Motor neuron (in vitro differentiated cells): ENCODE measurements around the gene ZCCHC7. TPM values are rescaled to one million over a fixed set of nuclear protein-coding genes. Genes with fewer than 3 reads are reported as not detected.
A peak's percentile ranks its signal among the peaks of the same experiment; 100 is the strongest.
"Not testable (repeated sequence)": the region's sequence is repeated elsewhere in the genome, so short reads cannot be mapped to it uniquely, and the experiment has no call there.

Experiments used
- ATAC-seq, 8 experiments: fragments of 200-7000 bp; cut with Tn5 transposase; replicated peaks in 6 of 8; 2 replicates each; pipeline ENCODE4 v1.8.0; 2021; ENCODE audit warnings: mild to moderate bottlenecking in 8 of 8, moderate library complexity in 8 of 8
- H3K27ac ChIP-seq, 2 donors: fragments of 250-450 bp; sonication (Bioruptor Pico); 2 replicates each; pipeline ENCODE4 v1.9.0; 2021; ENCODE audit warnings: antibody characterized with exemption in 2 of 2, mild to moderate bottlenecking in 2 of 2, moderate library complexity in 1 of 2
- H3K4me1 ChIP-seq, 2 donors: fragments of 250-450 bp; sonication (Bioruptor Pico); replicated peaks in 1 of 2; 2 replicates each; pipeline ENCODE4 v1.6.1; 2021; ENCODE audit warnings: antibody characterized with exemption in 2 of 2, mild to moderate bottlenecking in 2 of 2, moderate library complexity in 1 of 2
- H3K4me3 ChIP-seq, 5 donors: fragments of 250-450 bp; sonication (Bioruptor Pico); 2 replicates each; pipeline ENCODE4 v1.9.0; 2021; ENCODE audit warnings: antibody characterized with exemption in 5 of 5, mild to moderate bottlenecking in 5 of 5, moderate library complexity in 4 of 5
- WGBS, 10 experiments: fragments of 450-650 bp; shearing (Covaris generic); methylation state at CpG; one replicate each; pipeline ENCODE4 v1.0.0; 2022; 5-methylcytosine and 5-hydroxymethylcytosine counted together
- in situ Hi-C, 9 experiments: fragments of 400-800 bp; cut with MboI; loops; one replicate each; pipeline ENCODE4 v1.15.0; 2021; ENCODE audit warnings: low sequenced_read_pairs in 9 of 9, low pct_unique_long_range_greater_than_20kb in 2 of 9; ENCODE audit not compliant: unreplicated experiment in 9 of 9
- total RNA-seq, 8 experiments: library from RNA; unstranded; fragments of 300-600 nt; gene quantifications; 2 replicates each; pipeline versions ENCODE4 v1.2.3 to v1.2.4, GENCODE V29; 2022

Gene ZCCHC7
- total RNA-seq, 8 experiments from 2014 or later = 17.2 to 48.3 (median 25.3) TPM

DNA sequence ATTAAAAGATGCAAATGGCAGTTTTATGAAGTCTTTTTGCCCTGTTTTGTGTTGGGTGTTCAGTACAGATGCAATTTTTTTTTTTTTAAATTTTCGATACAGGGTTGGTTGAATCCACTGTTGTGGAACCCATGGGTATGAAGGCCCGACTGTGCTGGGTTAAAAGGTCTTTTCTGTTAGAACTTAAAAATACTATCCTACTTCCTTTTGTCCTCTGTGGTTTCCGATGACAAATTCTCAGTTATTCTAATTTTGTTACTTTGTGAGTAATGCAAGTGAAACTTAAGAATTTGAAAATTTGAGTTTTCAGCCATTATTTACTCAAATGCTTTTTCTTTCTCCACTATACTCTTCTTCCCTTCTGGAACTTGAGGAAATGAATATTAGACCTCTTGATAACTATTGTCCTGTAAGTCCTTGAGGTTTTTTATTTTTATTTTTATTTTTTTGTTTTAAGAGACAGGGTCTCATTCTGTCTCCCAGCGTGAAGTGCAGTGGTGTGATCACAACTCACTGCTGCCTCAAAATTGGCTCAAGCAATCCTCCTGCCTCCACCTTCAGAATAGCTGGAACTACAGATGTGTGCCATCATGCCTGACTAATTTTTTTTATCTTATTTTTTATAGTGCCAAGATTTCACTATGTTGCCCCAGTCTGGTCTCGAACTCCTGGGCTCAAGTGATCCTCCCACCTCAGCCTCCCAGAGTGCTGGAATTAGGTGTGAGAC lies 67.5 kb downstream of the ZCCHC7 start:
- no peak overlapping the region for H3K27ac ChIP-seq
- in situ Hi-C loops = no loop called here
- no peaks in the 10 kb centered on the region for H3K4me1 ChIP-seq
- no peak for ATAC-seq
- no peak overlapping the region for H3K4me3 ChIP-seq
- 56 to 100% (median 92%) methylated on average over 1 to 5 of the region's 5 CpGs for WGBS, 10 experiments

DNA sequence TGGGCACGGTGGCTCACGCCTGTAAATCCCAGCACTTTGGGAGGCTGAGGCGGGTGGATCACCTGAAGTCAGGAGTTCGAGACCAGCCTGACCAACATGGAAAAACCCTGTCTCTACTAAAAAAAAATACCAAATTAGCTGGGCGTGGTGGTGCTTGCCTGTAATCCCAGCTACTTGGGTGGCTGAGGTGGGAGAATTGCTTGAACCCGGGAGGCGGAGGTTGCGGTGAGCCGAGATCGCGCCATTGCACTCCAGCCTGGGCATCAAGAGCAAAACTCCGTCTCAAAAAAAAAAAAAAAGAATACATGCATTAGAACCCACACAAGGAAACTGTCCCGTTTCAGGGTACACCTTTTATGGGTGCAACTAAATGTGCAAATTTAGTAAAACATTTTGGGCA lies 70.4 kb downstream of the ZCCHC7 start:
- in situ Hi-C loops, H3K27ac ChIP-seq: not testable (repeated sequence)

DNA sequence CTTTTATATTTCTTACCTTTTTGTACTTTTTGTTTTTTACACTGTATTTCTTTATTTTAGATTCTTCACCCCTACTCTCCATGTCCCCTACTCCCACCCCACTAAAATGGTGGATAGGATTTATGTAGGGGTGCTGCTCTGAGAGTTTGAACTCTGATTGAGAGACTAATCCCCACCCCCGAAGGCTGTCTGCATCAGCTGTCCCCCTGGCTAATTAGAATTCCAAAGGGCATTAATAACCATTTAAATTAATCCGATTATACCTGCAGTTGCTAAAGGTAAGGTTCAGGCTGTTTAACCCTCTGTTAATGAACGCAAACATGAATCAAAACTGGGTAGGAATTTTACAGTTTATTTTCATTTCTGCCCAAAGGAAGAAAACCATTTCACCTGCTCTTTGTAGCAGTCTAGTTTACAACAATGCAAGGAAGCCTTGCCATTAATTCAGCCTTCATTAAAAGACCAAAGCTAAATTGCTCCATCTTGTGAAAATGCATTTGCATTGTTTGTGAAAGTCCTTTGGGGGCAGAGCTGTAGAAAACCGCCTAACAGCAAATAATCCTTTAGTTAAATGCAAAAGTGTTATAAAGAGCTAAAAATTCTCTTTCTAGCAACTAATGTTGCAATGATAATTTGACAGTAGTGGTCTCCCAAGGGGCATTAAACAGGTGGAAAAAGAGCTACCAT lies 71.2 kb downstream of the ZCCHC7 start:
- in situ Hi-C loops = no loop called here
- Histone ChIP-seq H3K27ac (no peak overlapping the region), H3K4me3 (no peak overlapping the region), H3K4me1 (no peaks in the 10 kb centered on the region)
- ATAC-seq = no peak
- WGBS, 10 experiments = 50 to 93% (median 69%) methylated on average over 2 to 4 of the region's 4 CpGs

More for the DNA sequence above, 70.4 kb downstream of the ZCCHC7 start:
- not testable (repeated sequence) for H3K4me3 ChIP-seq, H3K4me1 ChIP-seq, ATAC-seq
- 95 to 100% (median 98%) methylated on average over 1 to 13 of the region's 13 CpGs; no CpG with 5 or more reads in 2 of the 10 experiments for WGBS, 10 experiments

DNA sequence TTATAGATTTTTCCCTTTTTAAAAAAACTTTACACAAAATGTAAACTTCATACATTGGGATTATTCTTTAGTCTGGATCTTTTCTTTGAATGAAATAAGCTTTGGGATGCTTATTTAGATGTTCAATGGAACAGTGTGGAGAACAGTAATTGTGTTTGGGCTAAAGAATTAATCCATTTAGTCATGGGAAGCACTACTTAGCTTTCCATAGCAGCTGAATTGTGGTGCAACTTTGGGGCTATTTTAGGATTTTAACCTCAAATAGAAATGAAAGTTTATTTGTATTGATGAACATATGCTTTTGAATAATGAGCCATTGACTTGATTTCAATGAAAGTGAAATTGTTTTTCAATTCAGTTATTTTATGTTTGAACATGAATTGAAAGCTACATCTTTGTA lies 72.4 kb downstream of the ZCCHC7 start:
- no peak for ATAC-seq
- no peaks in the 10 kb centered on the region for H3K4me1 ChIP-seq
- H3K4me3 ChIP-seq = no peak overlapping the region
- in situ Hi-C loops = no loop called here
- H3K27ac ChIP-seq = no peak overlapping the region

DNA sequence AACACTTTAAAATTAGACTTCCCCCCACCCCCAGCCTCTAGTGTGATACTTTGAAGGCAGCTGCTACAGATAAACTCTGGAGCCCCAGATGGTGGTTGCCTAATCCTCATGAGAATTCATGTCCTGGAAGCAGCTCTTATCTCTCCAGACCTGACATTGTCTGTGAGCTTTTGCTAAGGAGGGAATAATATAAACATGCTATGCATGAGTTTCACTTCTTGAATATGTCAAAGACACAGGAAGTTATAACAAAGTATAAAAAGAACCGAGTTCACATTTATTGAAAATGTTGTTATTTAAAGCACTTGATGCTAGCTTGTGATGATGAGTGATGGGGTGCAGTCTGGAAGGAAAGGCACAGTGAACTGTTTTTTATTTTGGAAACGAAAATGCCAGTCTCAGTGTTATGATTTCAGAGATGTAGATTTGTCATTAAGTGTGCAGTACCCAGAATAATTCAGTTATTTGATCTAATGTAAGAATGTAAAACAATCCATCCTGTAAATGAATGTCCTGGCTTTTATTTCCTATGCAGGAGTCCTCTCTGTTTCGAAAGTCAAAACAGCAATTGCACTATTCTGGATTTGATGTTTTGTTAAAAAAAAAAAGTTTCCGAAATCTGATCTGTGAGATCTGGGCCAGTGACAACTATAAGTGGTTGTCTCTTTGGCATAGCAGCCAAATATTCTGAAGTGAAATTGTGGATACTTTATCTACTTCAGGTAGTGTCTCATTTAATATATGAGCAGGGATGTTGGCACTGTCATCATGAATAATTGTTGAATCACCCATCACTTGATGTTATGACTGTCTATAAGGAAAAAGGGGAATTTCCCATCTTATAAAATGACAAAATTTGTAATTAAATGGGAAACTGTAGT lies 77.0 kb downstream of the ZCCHC7 start:
- H3K4me3 ChIP-seq = no peak overlapping the region
- 21 to 82% (median 49%) methylated on average over 2 to 4 of the region's 4 CpGs for WGBS, 10 experiments
- ATAC-seq = peak in 3 of 8 experiments; percentile 40 to 50 (median 47)
- no peaks in the 10 kb centered on the region for H3K4me1 ChIP-seq
- H3K27ac ChIP-seq = no peak overlapping the region
- in situ Hi-C loops = no loop called here

DNA sequence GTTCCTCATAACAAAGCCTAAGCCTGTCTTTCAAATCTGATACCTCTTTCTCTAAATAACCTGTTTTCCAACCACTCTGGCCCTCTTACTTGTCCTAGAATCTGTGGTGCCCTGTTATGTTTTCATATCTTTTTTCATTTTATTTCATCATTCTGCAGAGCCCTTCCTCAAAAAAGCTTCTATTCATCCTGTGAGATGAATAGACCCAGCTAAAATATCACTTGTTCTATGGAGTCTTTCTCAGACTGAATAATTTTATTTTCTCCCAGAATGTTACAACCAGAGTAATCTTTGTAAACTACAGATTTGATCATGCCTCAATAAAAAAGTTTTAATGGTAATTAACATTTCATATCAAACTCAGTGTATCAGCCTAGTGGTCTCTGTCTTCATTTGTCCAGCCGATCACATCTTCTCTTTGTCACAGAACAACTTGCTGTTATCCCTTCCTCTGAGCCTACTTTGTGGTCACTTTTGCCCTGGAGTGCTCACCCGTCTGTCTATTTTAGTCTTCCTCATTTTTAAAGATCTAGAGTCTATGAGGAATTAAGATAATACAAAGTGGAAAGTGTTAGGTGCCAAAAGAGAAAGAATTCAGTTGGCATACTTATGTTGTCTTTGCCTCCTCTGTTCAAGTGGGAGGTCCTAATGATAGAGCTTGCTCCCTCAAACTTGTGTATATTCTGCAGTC lies 77.8 kb downstream of the ZCCHC7 start:
- H3K4me3 ChIP-seq = no peak overlapping the region
- ATAC-seq = no peak

DNA sequence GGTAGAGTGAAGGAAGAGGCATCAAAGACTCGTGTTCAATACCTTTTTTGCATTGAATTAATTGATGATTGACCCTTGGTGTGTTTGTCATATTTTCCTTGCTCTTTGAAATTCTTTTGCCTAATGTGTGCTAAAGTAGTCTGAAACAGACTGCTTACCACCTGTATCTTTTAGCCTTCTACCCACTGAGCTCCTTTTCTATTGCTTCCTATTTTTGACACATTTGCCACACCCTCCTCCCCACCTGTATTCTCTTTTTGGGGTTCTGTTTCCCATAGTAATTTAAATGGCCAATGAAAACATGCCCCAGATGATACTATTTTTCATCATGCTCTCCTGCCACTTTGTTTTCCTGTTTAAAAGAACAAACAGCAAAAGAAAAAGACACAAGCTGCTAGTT lies 78.5 kb downstream of the ZCCHC7 start:
- no peak for ATAC-seq
- no peak overlapping the region for H3K27ac ChIP-seq
- 27 to 100% (median 73%) methylated on average over 1 of the region's 1 CpG; no CpG with 5 or more reads in 2 of the 10 experiments for WGBS, 10 experiments
- H3K4me1 ChIP-seq = no peaks in the 10 kb centered on the region
- no peak overlapping the region for H3K4me3 ChIP-seq
- in situ Hi-C loops = no loop called here

More for the DNA sequence above, 77.8 kb downstream of the ZCCHC7 start:
- Histone ChIP-seq H3K27ac (no peak overlapping the region), H3K4me1 (no peaks in the 10 kb centered on the region)
- WGBS, 10 experiments = 79 to 100% (median 100%) methylated on average over 1 to 2 of the region's 2 CpGs; no CpG with 5 or more reads in 3 of the 10 experiments
- in situ Hi-C loops = no loop called here

DNA sequence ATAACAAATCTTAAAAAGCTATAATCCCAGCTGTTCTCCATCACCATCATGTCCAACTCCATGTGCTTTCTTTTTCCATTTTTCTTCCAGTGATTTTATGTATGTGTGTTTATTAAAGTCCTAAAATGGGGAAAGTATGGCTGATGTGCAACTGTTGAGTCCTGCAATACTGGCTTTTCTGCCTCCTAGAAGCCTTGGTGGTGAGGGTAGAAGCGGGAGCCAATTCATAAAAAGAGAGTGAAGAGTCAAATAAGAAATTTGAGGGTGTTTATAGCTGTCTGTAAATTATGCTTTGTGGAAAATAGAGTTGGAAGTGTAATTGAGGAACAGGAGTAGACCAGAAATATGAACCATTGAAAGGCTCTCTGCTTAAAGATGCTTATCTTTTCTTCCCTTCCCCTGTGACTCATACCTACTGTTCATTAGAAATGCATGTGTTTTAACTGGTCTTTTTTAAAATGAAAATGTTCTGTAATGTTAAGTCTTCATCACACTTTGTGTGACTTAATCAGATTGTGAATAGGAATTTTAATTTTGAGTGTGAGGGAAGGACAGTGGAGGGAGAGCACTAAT lies 80.1 kb downstream of the ZCCHC7 start:
- peak in 3 of 8 experiments; percentile 74 to 97 (median 94) for ATAC-seq
- H3K4me1 ChIP-seq = no peaks in the 10 kb centered on the region
- 100% methylated on average over 1 of the region's 1 CpG; no CpG with 5 or more reads in 6 of the 10 experiments for WGBS, 10 experiments

DNA sequence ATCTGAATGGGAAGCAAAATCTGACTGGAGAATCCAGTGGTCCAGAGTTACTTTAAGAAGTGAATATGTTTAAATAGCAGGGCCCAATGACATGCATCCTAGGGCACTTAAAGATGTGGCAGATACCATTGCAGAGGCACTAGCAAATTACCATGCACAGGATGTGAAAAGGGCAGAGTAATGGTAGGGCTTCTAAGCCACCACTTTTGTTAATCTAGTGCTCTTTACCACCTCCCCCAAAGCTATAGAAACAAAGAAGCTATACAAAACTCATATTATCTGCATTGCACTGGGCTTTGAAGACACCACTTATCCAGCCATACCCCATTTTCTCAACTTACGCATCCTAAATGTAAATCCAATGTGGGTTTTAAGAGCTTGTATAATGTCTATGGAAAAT lies 81.2 kb downstream of the ZCCHC7 start:
- Histone ChIP-seq H3K27ac (no peak overlapping the region), H3K4me3 (no peak overlapping the region), H3K4me1 (no peaks in the 10 kb centered on the region)
- WGBS, 10 experiments = 100% methylated on average over 1 of the region's 1 CpG; no CpG with 5 or more reads in 4 of the 10 experiments
- in situ Hi-C loops = loop anchor here in 2 of 9 experiments (25.0 kb wide), 1 partner anchor 111 kb away; no protein-coding TSS in a partner anchor
- no peak for ATAC-seq

More for the DNA sequence above, 80.1 kb downstream of the ZCCHC7 start:
- no peak overlapping the region for H3K4me3 ChIP-seq
- H3K27ac ChIP-seq = no peak overlapping the region
- in situ Hi-C loops = loop anchor here in 2 of 9 experiments (25.0 kb wide), 1 partner anchor 112 kb away; no protein-coding TSS in a partner anchor

DNA sequence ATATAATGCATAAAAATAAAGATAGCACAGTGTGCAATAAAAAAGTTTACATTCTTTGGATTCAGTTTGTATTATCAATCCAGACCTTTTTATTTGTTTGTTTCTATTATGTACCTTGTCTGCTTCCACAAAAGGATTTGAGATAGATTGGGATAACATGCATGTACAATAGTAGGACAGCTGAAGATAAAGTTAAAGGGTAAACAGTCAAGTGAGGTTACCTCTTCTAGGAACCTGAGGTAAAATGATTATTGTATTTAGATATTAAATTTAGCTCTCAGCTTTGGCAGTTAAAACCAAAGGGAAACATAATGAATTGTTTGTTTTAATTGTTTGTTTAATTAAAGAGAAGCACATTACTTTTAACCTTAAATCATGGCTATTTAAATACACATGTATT lies 81.7 kb downstream of the ZCCHC7 start:
- ATAC-seq = no peak
- no peak overlapping the region for H3K27ac ChIP-seq
- in situ Hi-C loops = loop anchor here in 2 of 9 experiments (25.0 kb wide), 1 partner anchor 110 kb away; no protein-coding TSS in a partner anchor

DNA sequence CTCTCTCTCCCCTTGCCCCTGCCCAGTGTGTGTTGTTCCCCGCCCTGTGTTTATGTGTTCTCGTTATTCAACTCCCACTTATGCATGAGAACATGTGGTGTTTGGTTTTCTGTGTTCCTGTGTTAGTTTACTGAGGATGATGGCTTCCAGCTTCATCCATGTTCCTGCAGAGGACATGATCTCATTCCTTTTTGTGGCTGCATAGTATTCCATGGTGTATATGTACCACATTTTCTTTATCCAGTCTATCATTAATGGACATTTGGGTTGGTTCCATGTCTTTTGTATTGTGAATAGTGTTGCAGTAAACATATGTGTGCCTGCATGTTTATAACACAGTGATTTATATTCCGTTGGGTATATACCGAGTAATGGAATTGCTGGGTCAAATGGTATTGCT lies 83.1 kb downstream of the ZCCHC7 start:
- H3K27ac ChIP-seq, H3K4me1 ChIP-seq, H3K4me3 ChIP-seq, ATAC-seq: not testable (repeated sequence)
- WGBS, 10 experiments = 60 to 100% (median 95%) methylated on average over 2 to 4 of the region's 4 CpGs; no CpG with 5 or more reads in 2 of the 10 experiments
- in situ Hi-C loops = loop anchor here in 2 of 9 experiments (25.0 kb wide), 1 partner anchor 109 kb away; no protein-coding TSS in a partner anchor

More for the DNA sequence above, 81.7 kb downstream of the ZCCHC7 start:
- Histone ChIP-seq H3K4me3 (no peak overlapping the region), H3K4me1 (no peaks in the 10 kb centered on the region)

DNA sequence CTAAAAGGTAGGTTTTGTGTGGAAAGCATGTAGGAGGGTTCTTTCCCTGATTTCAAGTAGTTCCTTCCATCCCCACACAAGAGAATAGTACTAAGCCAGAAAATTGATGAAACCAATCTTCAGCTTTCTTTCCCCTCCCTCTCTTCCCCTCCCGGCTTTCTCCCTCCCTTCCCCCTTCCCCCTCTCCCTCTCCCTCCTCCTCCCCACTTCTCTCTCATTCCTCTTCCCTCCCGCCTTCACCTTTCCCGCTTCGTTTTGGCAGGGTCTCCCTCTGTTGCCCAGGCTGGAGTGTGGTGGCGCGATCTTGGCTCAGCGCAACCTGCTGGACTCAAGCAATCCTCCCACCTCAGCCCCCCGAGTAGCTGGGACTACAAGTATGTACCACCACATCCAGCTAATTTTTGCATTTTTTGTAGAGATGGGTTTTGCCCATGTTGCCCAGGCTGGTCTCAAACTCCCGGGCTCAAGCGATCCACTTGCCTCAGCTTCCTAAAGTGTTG lies 85.8 kb downstream of the ZCCHC7 start:
- H3K4me1 ChIP-seq = peaks cover 0 to 4% of the 10 kb centered on the region in 2 donors
- 87 to 100% methylated on average over 1 to 6 of the region's 10 CpGs; no CpG with 5 or more reads in 8 of the 10 experiments for WGBS, 10 experiments
- H3K4me3 ChIP-seq = no peak overlapping the region
- H3K27ac ChIP-seq = no peak overlapping the region
- ATAC-seq = no peak
- in situ Hi-C loops = loop anchor here in 2 of 9 experiments (25.0 kb wide), 1 partner anchor 106 kb away; no protein-coding TSS in a partner anchor
